ENCODE data around the gene IPO11.

Gene IPO11

DNA sequence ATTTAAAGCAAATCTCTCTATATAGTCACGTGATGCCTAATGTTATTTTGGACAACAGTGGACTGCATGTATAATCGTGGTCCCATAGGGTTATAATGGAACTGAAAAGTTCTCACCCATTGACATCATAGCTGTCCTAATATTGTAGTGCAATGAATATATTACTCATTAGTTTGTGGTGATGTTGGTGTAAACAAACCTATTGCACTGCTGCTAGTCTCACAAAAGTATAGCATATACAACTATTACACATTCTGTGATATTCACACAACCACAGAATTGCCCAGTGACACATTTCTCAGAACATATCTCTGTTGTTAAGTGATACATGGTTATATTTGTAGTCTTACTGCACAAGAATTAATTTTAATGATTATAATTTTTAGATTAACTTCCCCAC, 37.7 kb downstream of the IPO11 start:
- TF ChIP-seq MAX (IDR thresholded peaks at IDR 0.05; ENCODE audit: low read depth, low read length) (no peak), POLR2A (IDR thresholded peaks at IDR 0.05; ENCODE audit: extremely low read depth, insufficient read length) (no peak), MYC (IDR thresholded peaks at IDR 0.05; ENCODE audit: low read depth, low read length) (no peak)
- TF ChIP-seq, protein P1, sequence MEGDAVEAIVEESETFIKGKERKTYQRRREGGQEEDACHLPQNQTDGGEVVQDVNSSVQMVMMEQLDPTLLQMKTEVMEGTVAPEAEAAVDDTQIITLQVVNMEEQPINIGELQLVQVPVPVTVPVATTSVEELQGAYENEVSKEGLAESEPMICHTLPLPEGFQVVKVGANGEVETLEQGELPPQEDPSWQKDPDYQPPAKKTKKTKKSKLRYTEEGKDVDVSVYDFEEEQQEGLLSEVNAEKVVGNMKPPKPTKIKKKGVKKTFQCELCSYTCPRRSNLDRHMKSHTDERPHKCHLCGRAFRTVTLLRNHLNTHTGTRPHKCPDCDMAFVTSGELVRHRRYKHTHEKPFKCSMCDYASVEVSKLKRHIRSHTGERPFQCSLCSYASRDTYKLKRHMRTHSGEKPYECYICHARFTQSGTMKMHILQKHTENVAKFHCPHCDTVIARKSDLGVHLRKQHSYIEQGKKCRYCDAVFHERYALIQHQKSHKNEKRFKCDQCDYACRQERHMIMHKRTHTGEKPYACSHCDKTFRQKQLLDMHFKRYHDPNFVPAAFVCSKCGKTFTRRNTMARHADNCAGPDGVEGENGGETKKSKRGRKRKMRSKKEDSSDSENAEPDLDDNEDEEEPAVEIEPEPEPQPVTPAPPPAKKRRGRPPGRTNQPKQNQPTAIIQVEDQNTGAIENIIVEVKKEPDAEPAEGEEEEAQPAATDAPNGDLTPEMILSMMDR (IDR thresholded peaks at IDR 0.05; ENCODE audit: low read depth, low read length): no peak
- DNase-seq (ENCODE audit: low read depth): no peak

GRCh38 chr5:62457071-62457470, 44.5 kb downstream of the IPO11 start:
- no peak overlapping the region for H3K4me3 ChIP-seq (ENCODE audit: low read depth, low read length)
- DNase-seq (ENCODE audit: low read depth): no peak
- TF ChIP-seq MYC (IDR thresholded peaks at IDR 0.05; ENCODE audit: low read depth, low read length): no peak
- TF ChIP-seq MAX (IDR thresholded peaks at IDR 0.05; ENCODE audit: low read depth, low read length): no peak
- no peak for TF ChIP-seq POLR2A (IDR thresholded peaks at IDR 0.05; ENCODE audit: extremely low read depth, insufficient read length)

More for the DNA sequence above, 37.7 kb downstream of the IPO11 start:
- H3K4me3 ChIP-seq (ENCODE audit: low read depth, low read length): no peak overlapping the region

DNA sequence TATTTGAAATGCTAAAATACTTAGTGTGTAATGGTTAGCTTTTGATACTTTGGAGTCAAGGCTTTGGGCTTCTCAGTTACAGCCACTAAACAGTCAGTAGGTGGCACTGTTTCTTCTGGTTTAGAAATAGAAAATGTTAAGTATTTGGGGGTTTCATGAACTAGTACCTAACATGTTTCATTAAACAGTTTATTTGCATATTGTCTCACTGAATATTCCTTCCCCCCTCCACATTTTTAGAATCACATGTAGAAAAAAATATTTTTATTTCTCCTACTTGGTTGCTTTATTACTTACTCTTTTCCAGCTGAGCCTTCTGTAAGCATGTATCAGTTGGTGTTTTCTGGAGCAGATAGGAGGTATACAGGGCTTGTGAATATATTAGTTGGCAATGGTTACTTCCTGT, 48.0 kb downstream of the IPO11 start:
- DNase-seq (ENCODE audit: low read depth): peak; percentile 63
- H3K4me3 ChIP-seq (ENCODE audit: low read depth, low read length): no peak overlapping the region
- TF ChIP-seq MAX (IDR thresholded peaks at IDR 0.05; ENCODE audit: low read depth, low read length): no peak
- TF ChIP-seq, protein P1 (IDR thresholded peaks at IDR 0.05; ENCODE audit: low read depth, low read length): peak; percentile 57

DNA sequence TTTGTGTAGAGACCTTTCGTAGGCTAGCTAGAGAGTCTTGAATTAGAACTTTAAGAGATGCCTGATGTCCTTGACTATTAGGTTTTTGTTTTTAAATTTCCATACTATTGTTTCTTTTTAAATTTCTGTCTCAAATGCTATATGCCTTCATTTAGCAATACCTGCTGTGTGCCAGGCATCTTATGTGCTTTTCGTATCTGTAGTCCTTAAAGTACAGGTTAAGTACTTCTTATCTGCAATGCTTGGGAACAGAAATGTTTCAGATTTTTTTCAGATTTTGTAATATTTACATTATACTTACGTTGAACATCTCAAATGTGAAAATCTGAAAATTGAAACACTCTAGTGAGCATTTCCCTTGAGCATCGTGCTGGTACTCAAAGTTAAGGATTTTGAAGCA, 49.0 kb downstream of the IPO11 start:
- TF ChIP-seq, protein P1 (IDR thresholded peaks at IDR 0.05; ENCODE audit: low read depth, low read length): no peak
- TF ChIP-seq MAX (IDR thresholded peaks at IDR 0.05; ENCODE audit: low read depth, low read length): no peak
- TF ChIP-seq POLR2A (IDR thresholded peaks at IDR 0.05; ENCODE audit: extremely low read depth, insufficient read length): no peak
- TF ChIP-seq MYC (IDR thresholded peaks at IDR 0.05; ENCODE audit: low read depth, low read length): no peak
- no peak overlapping the region for H3K4me3 ChIP-seq (ENCODE audit: low read depth, low read length)
- no peak for DNase-seq (ENCODE audit: low read depth)

DNA sequence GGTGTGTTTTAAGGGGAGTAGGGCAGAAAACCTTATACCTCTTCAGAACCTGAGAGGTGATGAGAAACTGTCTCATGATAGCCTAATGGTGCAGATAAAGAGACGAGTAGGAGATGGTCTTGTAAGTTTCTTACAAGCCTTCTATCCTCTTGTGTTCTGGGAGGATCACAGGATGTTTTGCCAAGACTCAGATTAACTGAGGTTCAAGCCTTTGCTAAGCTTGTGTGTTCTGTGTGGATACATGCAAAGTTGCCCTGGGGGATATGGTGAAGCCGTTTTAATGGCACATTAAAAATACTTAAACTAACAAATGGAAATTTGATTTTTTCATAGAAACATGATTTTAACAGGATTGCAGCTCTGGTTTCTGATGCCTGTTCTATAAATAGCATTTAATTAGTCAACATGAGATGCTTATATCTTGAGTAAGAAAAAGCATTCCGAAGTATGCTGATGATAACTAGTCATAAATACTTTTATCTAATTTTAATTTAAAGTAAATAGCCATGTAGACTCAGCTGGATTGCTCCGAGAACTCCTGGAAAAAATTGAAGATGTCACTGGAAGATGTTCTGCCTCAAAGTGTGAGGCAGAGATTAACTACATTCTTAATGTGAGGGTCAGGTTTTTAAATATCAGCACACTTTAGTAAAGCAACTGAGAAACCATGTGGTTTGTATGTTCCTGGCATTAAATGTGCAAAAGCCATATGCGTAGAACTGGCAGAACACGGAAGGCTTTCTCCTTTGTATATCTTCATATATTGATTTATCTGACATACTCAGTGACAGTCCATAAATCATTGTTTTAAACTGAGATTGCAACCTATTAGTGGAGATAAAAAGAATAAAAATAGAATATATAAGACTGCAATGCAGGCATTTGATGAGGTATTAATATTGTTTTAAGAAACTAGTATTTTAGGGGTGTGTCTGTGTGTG, 53.7 kb downstream of the IPO11 start:
- no peak for DNase-seq (ENCODE audit: low read depth)
- H3K4me3 ChIP-seq (ENCODE audit: low read depth, low read length): no peak overlapping the region
- TF ChIP-seq POLR2A (IDR thresholded peaks at IDR 0.05; ENCODE audit: extremely low read depth, insufficient read length) (no peak), MYC (IDR thresholded peaks at IDR 0.05; ENCODE audit: low read depth, low read length) (no peak), MAX (IDR thresholded peaks at IDR 0.05; ENCODE audit: low read depth, low read length) (no peak)
- TF ChIP-seq, protein P1 (IDR thresholded peaks at IDR 0.05; ENCODE audit: low read depth, low read length): no peak

- TF ChIP-seq POLR2A (IDR thresholded peaks at IDR 0.05; ENCODE audit: extremely low read depth, insufficient read length) (no peak), MYC (IDR thresholded peaks at IDR 0.05; ENCODE audit: low read depth, low read length) (no peak), MAX (IDR thresholded peaks at IDR 0.05; ENCODE audit: low read depth, low read length) (no peak)
- TF ChIP-seq, protein P1 (IDR thresholded peaks at IDR 0.05; ENCODE audit: low read depth, low read length): no peak
- H3K4me3 ChIP-seq (ENCODE audit: low read depth, low read length): no peak overlapping the region
- no peak for DNase-seq (ENCODE audit: low read depth)
Observed at GRCh38 chr5:62473209-62473608, 60.6 kb downstream of the IPO11 start.
